SJSA1 (cell line): ENCODE measurements around the gene DLGAP1. TPM values are rescaled to one million over a fixed set of nuclear protein-coding genes. Genes with fewer than 3 reads are reported as not detected.

Source experiments
- DNase-seq, 2 experiments: peaks; one replicate each; pipeline ENCODE4 v3.0.0-alpha.2; 2015 to 2020; ENCODE audit warnings: low spot score in 2 of 2, low read depth in 1 of 2
- H3K27ac ChIP-seq: fragments of 250-450 bp; sonication (Bioruptor Pico); 2 replicates; pipeline ENCODE4 v1.5.1; 2020; ENCODE audit warnings: mild to moderate bottlenecking, moderate library complexity
- H3K27me3 ChIP-seq: fragments of 250-450 bp; sonication (Bioruptor Pico); replicated peaks from 2 replicates; pipeline ENCODE4 v1.5.1; 2020; ENCODE audit warnings: mild to moderate bottlenecking, moderate library complexity
- H3K36me3 ChIP-seq: fragments of 250-450 bp; sonication (Bioruptor Pico); 2 replicates; pipeline ENCODE4 v1.5.1; 2020; ENCODE audit warnings: mild to moderate bottlenecking
- H3K4me1 ChIP-seq: fragments of 250-450 bp; sonication (Bioruptor Pico); replicated peaks from 2 replicates; pipeline ENCODE4 v1.6.1; 2021; ENCODE audit warnings: mild to moderate bottlenecking
- H3K4me3 ChIP-seq: fragments of 250-450 bp; sonication (Bioruptor Pico); 2 replicates; pipeline ENCODE4 v1.5.1; 2020; ENCODE audit warnings: mild to moderate bottlenecking
- H3K9me3 ChIP-seq: fragments of 250-450 bp; sonication (Bioruptor Pico); replicated peaks from 2 replicates; pipeline ENCODE4 v1.5.1; 2020; ENCODE audit warnings: mild to moderate bottlenecking
- total RNA-seq: library from RNA; depleted of rRNA; stranded (reverse); fragments of >200 nt; shearing (Covaris generic); gene quantifications from 2 replicates; pipeline ENCODE4 v1.2.3, GENCODE V29; 2014

DLGAP1 gene
- total RNA-seq, 1 experiment from 2014 or later = not detected

- Histone ChIP-seq H3K9me3 (no peaks in the 10 kb centered on the region), H3K36me3 (no peaks in the 10 kb centered on the region), H3K4me1 (no peaks in the 10 kb centered on the region), H3K27ac (no peak overlapping the region), H3K27me3 (no peaks in the 10 kb centered on the region), H3K4me3 (no peak overlapping the region)
- no peak for DNase-seq
Measured at GRCh38 chr18:3889121-3889520, 566.0 kb downstream of the DLGAP1 start.

- no peaks in the 10 kb centered on the region for H3K27me3 ChIP-seq
- H3K4me1 ChIP-seq = no peaks in the 10 kb centered on the region
- no peak for DNase-seq
- no peak overlapping the region for H3K27ac ChIP-seq
- H3K36me3 ChIP-seq = no peaks in the 10 kb centered on the region
- no peak overlapping the region for H3K4me3 ChIP-seq
- no peaks in the 10 kb centered on the region for H3K9me3 ChIP-seq
Measured at GRCh38 chr18:3886575-3887322, 568.4 kb downstream of the DLGAP1 start.

DNA sequence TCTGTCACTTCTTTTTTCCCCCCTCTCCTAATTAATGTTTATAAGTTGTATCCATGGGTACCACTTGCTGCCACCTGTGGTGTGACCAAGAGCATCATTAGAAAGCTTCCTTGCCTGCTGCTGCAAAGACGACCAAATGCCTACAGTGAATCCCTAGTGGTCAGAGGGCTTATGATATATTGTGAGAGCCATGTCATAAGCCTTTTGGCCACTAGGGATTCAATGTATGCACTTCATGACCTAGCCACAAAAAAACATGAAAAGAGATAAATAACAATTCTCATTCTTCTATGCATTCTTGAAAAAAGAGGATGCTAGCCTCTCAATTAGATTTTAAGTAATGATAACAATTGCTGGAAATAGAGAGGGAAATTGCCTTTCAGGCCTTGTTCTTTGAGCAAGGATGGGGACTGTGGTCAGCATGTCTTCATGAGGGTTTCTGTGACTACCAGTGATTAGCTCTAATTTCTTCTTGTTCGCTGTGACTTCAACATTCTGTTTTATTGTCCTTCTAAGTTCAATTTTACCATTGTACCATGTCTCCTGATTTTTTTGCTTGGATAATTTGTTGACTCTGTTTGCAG lies 569.8 kb downstream of the DLGAP1 start:
- Histone ChIP-seq H3K27me3 (no peaks in the 10 kb centered on the region), H3K4me3 (no peak overlapping the region), H3K36me3 (no peaks in the 10 kb centered on the region), H3K9me3 (no peaks in the 10 kb centered on the region), H3K27ac (no peak overlapping the region), H3K4me1 (no peaks in the 10 kb centered on the region)
- DNase-seq = no peak

DNA sequence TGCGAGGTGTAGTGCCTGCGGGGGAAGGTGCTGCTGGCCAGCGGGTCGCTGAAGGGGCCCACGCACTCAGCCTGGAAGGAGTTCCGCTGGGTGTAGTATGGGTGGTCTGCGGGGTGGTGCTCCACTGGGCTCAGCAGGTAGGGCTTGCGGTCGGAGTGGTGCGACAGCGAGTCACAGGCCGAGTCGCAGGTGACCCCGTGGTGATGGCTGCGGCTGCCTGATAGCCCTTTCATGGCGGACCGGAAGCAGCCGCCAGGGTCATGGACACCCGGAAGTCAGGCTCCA lies 575.3 kb downstream of the DLGAP1 start:
- Histone ChIP-seq H3K27me3 (peaks cover 13% of the 10 kb centered on the region), H3K36me3 (no peaks in the 10 kb centered on the region), H3K4me1 (no peaks in the 10 kb centered on the region), H3K9me3 (no peaks in the 10 kb centered on the region), H3K27ac (no peak overlapping the region), H3K4me3 (no peak overlapping the region)
- DNase-seq = no peak

DNA sequence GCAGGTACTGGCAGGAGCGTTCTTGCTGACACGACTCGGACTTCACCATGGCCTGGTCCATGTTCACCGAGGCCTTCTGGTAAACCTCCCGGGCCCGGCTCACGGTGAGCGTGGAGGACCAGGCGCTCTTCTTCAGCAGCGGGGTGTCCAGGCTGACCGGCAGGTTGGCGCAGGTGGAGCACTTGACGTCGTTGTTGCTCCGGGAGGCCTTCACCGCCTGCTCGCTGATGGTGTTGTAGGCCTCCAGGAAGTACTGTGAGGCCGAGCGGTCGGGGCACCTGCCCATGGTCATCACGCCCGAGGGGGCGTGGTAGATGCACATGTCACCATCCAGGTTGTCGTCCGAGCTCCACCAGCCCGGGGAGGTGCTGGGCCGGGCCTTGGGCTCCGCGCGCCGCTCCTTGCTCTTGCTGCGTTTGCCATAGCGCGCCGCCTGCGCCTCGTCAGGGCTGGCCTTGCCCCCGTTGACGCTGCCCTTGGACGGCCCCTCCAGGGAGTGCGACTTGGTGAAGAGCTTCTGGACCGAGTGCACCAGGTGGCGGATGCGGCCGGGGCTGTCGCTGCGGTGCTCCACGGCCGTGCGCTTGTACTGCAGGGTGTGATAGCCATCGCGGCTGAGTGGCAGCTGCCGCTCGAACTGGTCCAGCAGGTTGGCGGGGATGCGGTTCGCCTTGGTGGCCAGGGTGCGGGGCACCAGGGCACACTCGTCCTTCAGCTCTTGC lies 575.8 kb downstream of the DLGAP1 start:
- H3K4me3 ChIP-seq = no peak overlapping the region
- H3K9me3 ChIP-seq = no peaks in the 10 kb centered on the region
- no peak for DNase-seq
- no peak overlapping the region for H3K27ac ChIP-seq
- H3K27me3 ChIP-seq = peaks cover 18% of the 10 kb centered on the region
- H3K4me1 ChIP-seq = no peaks in the 10 kb centered on the region
- no peaks in the 10 kb centered on the region for H3K36me3 ChIP-seq

DNA sequence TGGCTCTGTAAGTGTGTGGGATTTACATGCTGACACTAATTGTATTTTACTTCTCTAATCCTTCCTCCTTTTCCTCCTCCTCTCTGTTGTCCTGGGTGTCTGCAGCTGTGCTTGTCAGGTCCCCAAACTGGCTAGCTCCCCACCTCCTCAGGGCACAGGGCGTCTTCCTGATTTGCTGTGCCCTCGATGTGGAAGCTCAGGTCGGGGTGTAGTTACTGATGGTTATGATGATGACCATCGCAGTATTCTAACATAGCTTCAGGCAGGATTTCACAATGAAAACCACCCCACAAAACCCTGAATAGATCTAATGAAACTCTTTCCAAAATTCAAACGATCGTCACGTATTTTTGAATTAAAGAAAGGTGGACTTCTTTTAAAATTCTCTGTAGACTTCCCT lies 576.7 kb downstream of the DLGAP1 start:
- Histone ChIP-seq H3K4me3 (no peak overlapping the region), H3K27me3 (peaks cover 26% of the 10 kb centered on the region), H3K9me3 (no peaks in the 10 kb centered on the region), H3K4me1 (no peaks in the 10 kb centered on the region), H3K27ac (no peak overlapping the region), H3K36me3 (no peaks in the 10 kb centered on the region)
- DNase-seq = no peak

DNA sequence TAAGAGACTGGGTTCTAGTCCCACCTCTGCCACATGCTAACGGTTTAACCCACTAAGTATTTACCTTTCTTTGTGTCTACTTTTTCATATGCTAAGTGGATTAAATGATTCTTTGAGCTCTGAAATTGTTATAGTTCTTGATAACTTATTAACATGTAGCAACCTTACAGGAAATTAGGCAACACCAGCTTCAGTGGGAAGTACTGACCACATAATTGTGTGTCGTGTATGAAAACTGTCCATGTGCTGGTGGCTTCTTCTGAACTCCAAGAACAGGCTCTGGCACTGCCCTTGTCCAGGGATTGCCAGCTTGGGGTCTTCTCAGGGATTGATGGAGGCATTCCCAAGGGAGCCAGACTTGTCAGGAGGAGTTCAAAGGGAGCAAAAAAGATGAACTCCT lies 577.4 kb downstream of the DLGAP1 start:
- Histone ChIP-seq H3K4me1 (no peaks in the 10 kb centered on the region), H3K27ac (no peak overlapping the region), H3K27me3 (peaks cover 28% of the 10 kb centered on the region), H3K36me3 (no peaks in the 10 kb centered on the region), H3K9me3 (no peaks in the 10 kb centered on the region), H3K4me3 (no peak overlapping the region)
- no peak for DNase-seq

DNA sequence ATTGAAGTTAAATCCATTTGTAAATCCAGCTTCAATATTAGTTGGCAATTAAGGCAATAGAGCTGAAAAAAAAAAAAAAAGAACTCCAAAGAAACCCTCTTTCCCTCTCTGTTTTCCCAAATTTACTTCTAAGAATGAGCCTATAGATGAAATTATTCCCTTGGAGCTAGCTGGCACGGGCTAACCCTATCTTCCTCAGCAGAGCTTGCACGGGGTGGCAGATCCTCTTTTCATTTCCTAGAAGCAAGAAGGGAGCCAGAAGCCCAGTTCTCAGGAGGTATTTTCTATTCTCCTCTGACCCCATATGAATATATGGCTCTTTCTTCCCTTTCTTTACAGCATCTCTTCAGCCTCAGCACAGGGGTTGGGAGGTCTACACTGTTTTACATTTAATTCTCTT lies 579.1 kb downstream of the DLGAP1 start:
- Histone ChIP-seq H3K36me3 (no peaks in the 10 kb centered on the region), H3K27me3 (peaks cover 38% of the 10 kb centered on the region), H3K27ac (no peak overlapping the region), H3K9me3 (no peaks in the 10 kb centered on the region), H3K4me1 (no peaks in the 10 kb centered on the region), H3K4me3 (no peak overlapping the region)
- DNase-seq = no peak

- H3K27ac ChIP-seq = no peak overlapping the region
- H3K4me3 ChIP-seq = no peak overlapping the region
- peaks cover 38% of the 10 kb centered on the region for H3K27me3 ChIP-seq
- no peaks in the 10 kb centered on the region for H3K9me3 ChIP-seq
- DNase-seq = no peak
- no peaks in the 10 kb centered on the region for H3K36me3 ChIP-seq
- H3K4me1 ChIP-seq = no peaks in the 10 kb centered on the region
Measured at GRCh38 chr18:3875376-3875775, 579.7 kb downstream of the DLGAP1 start.

GRCh38 chr18:3874581-3874980 lies 580.5 kb downstream of the DLGAP1 start:
- no peak overlapping the region for H3K4me3 ChIP-seq
- H3K27me3 ChIP-seq = peaks cover 40% of the 10 kb centered on the region
- H3K9me3 ChIP-seq = no peaks in the 10 kb centered on the region
- H3K4me1 ChIP-seq = no peaks in the 10 kb centered on the region
- DNase-seq = no peak
- H3K36me3 ChIP-seq = no peaks in the 10 kb centered on the region
- no peak overlapping the region for H3K27ac ChIP-seq

- Histone ChIP-seq H3K4me3 (no peak overlapping the region), H3K36me3 (no peaks in the 10 kb centered on the region), H3K9me3 (no peaks in the 10 kb centered on the region), H3K27me3 (peaks cover 43% of the 10 kb centered on the region), H3K4me1 (no peaks in the 10 kb centered on the region), H3K27ac (no peak overlapping the region)
- DNase-seq = no peak
Measured at GRCh38 chr18:3874125-3874524, 581.0 kb downstream of the DLGAP1 start.

DNA sequence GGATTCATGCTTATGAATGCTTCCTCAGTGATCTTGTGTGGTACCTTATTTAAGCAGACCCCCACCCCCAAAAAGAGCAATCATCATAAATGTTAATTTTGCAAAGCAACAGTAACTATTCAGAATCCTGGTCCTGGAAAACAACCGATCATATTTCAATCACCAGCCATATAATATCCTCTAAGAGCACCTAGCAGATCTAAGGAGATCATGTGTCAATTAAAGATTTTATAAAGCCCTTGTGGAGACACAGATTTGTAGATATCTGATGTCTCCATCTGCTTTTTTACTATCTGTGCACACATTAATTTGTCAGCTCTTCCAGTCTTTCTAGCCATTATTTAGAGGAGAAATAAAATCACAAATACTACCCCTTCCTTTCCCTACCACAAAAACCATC lies 581.4 kb downstream of the DLGAP1 start:
- Histone ChIP-seq H3K4me1 (no peaks in the 10 kb centered on the region), H3K9me3 (no peaks in the 10 kb centered on the region), H3K36me3 (no peaks in the 10 kb centered on the region), H3K27me3 (peaks cover 43% of the 10 kb centered on the region), H3K4me3 (no peak overlapping the region), H3K27ac (no peak overlapping the region)
- no peak for DNase-seq

- Histone ChIP-seq H3K9me3 (no peaks in the 10 kb centered on the region), H3K27me3 (peaks cover 43% of the 10 kb centered on the region), H3K4me3 (no peak overlapping the region), H3K4me1 (no peaks in the 10 kb centered on the region), H3K27ac (no peak overlapping the region), H3K36me3 (no peaks in the 10 kb centered on the region)
- DNase-seq = no peak
Measured at GRCh38 chr18:3873211-3873610, 581.9 kb downstream of the DLGAP1 start.

- H3K27me3 ChIP-seq = peaks cover 43% of the 10 kb centered on the region
- H3K36me3 ChIP-seq = no peaks in the 10 kb centered on the region
- H3K4me1 ChIP-seq = no peaks in the 10 kb centered on the region
- H3K27ac ChIP-seq = no peak overlapping the region
- no peak overlapping the region for H3K4me3 ChIP-seq
- H3K9me3 ChIP-seq = no peaks in the 10 kb centered on the region
- no peak for DNase-seq
Measured at GRCh38 chr18:3872641-3873040, 582.5 kb downstream of the DLGAP1 start.
